ENCODE data around the gene NR2F1-AS1. TPM values are rescaled to one million over a fixed set of nuclear protein-coding genes. Genes with fewer than 3 reads are reported as not detected.
A peak's percentile ranks its signal among the peaks of the same experiment; 100 is the strongest.

The NR2F1-AS1 gene
- total RNA-seq, 1 donor from 2014 or later = 19.0 TPM

- Mint-ChIP-seq H3K4me3 (no peak overlapping the region), H3K4me1 (ENCODE audit: unreplicated experiment) (peaks cover 40% of the 10 kb centered on the region), H3K27me3 (peaks cover 85% of the 10 kb centered on the region), H3K36me3 (peaks cover 59% of the 10 kb centered on the region), H3K9me3 (no peaks in the 10 kb centered on the region), H3K27ac (no peak overlapping the region)
- no peak for DNase-seq (ENCODE audit: extremely low spot score, unreplicated experiment)
- no peak for TF ChIP-seq CTCF (conservative IDR thresholded peaks at IDR 0.05)
Observed at GRCh38 chr5:93592883-93593282, 11.9 kb upstream of the NR2F1-AS1 start.

- H3K27me3 Mint-ChIP-seq = peaks cover 96% of the 10 kb centered on the region
- H3K4me1 Mint-ChIP-seq (ENCODE audit: unreplicated experiment) = peaks cover 38% of the 10 kb centered on the region
- H3K4me3 Mint-ChIP-seq = peak overlapping the region; percentile 92
- H3K9me3 Mint-ChIP-seq = no peaks in the 10 kb centered on the region
- DNase-seq (ENCODE audit: extremely low spot score, unreplicated experiment) = no peak
- H3K27ac Mint-ChIP-seq = no peak overlapping the region
- H3K36me3 Mint-ChIP-seq = peaks cover 65% of the 10 kb centered on the region
- TF ChIP-seq CTCF (conservative IDR thresholded peaks at IDR 0.05) = no peak
Observed at GRCh38 chr5:93591323-93591945, 10.4 kb upstream of the NR2F1-AS1 start.

GRCh38 chr5:93590493-93590892 is 9.5 kb upstream of the NR2F1-AS1 start:
- peak overlapping the region; percentile 92 for H3K4me3 Mint-ChIP-seq
- no peak overlapping the region for H3K27ac Mint-ChIP-seq
- H3K4me1 Mint-ChIP-seq (ENCODE audit: unreplicated experiment) = peaks cover 38% of the 10 kb centered on the region

GRCh38 chr5:93589829-93590215 is 8.8 kb upstream of the NR2F1-AS1 start:
- peak overlapping the region; percentile 3 for H3K27ac Mint-ChIP-seq
- H3K36me3 Mint-ChIP-seq = peaks cover 60% of the 10 kb centered on the region
- TF ChIP-seq CTCF (conservative IDR thresholded peaks at IDR 0.05) = no peak
- H3K4me3 Mint-ChIP-seq = peak overlapping the region; percentile 92
- peaks cover 38% of the 10 kb centered on the region for H3K4me1 Mint-ChIP-seq (ENCODE audit: unreplicated experiment)
- no peaks in the 10 kb centered on the region for H3K9me3 Mint-ChIP-seq
- H3K27me3 Mint-ChIP-seq = peaks cover 89% of the 10 kb centered on the region
- no peak for DNase-seq (ENCODE audit: extremely low spot score, unreplicated experiment)

More at GRCh38 chr5:93590493-93590892, 9.5 kb upstream of the NR2F1-AS1 start:
- TF ChIP-seq CTCF (conservative IDR thresholded peaks at IDR 0.05) = no peak
- DNase-seq (ENCODE audit: extremely low spot score, unreplicated experiment) = no peak
- no peaks in the 10 kb centered on the region for H3K9me3 Mint-ChIP-seq
- H3K27me3 Mint-ChIP-seq = peaks cover 96% of the 10 kb centered on the region
- peaks cover 65% of the 10 kb centered on the region for H3K36me3 Mint-ChIP-seq

GRCh38 chr5:93589152-93589828 is 8.3 kb upstream of the NR2F1-AS1 start:
- Mint-ChIP-seq H3K4me3 (peak overlapping the region; percentile 92), H3K27ac (peak overlapping the region; percentile 83), H3K36me3 (peaks cover 57% of the 10 kb centered on the region), H3K4me1 (ENCODE audit: unreplicated experiment) (peaks cover 38% of the 10 kb centered on the region), H3K9me3 (no peaks in the 10 kb centered on the region), H3K27me3 (peaks cover 84% of the 10 kb centered on the region)
- no peak for TF ChIP-seq CTCF (conservative IDR thresholded peaks at IDR 0.05)
- no peak for DNase-seq (ENCODE audit: extremely low spot score, unreplicated experiment)

All from type B pancreatic cell (in vitro differentiated cells).